ENCODE measurements around the gene RNF220.

Gene RNF220

DNA sequence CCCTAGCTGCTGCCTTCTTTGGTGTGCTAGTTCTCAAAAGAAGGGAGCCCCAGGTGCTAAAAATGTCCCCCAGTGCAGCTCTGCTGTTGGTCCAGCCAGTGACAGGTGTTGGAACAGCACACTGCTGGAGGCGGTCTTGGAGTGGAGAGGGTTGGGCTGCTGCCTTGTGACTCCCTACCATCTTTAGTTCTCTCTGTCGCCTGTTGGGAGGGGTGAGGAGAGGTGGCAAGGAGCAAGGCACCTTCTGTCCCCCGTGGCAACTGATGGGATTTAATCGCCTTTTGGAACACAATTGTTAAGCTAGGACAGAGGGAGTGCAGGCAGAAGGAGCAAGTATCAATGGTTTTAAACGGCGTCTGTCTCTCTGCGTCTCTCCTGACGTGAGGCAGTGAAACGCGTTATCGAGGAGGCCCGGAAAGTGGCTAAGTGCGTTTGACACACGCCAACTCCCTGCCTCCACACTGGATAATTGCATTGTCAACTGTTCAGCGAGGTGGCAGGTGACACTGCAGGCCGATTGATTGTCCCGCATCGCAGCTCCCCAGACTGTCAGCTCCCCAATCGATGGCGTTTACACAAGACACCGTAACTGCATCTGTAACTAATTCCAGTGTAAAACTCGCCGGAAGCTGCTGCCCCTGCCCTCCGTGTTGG, 235.3 kb downstream of the RNF220 start:
- ATAC-seq, result no peak
- TF ChIP-seq, protein P1, sequence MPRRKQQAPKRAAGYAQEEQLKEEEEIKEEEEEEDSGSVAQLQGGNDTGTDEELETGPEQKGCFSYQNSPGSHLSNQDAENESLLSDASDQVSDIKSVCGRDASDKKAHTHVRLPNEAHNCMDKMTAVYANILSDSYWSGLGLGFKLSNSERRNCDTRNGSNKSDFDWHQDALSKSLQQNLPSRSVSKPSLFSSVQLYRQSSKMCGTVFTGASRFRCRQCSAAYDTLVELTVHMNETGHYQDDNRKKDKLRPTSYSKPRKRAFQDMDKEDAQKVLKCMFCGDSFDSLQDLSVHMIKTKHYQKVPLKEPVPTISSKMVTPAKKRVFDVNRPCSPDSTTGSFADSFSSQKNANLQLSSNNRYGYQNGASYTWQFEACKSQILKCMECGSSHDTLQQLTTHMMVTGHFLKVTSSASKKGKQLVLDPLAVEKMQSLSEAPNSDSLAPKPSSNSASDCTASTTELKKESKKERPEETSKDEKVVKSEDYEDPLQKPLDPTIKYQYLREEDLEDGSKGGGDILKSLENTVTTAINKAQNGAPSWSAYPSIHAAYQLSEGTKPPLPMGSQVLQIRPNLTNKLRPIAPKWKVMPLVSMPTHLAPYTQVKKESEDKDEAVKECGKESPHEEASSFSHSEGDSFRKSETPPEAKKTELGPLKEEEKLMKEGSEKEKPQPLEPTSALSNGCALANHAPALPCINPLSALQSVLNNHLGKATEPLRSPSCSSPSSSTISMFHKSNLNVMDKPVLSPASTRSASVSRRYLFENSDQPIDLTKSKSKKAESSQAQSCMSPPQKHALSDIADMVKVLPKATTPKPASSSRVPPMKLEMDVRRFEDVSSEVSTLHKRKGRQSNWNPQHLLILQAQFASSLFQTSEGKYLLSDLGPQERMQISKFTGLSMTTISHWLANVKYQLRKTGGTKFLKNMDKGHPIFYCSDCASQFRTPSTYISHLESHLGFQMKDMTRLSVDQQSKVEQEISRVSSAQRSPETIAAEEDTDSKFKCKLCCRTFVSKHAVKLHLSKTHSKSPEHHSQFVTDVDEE (CRISPR knock-in tag; IDR thresholded peaks at IDR 0.05), result no peak

DNA sequence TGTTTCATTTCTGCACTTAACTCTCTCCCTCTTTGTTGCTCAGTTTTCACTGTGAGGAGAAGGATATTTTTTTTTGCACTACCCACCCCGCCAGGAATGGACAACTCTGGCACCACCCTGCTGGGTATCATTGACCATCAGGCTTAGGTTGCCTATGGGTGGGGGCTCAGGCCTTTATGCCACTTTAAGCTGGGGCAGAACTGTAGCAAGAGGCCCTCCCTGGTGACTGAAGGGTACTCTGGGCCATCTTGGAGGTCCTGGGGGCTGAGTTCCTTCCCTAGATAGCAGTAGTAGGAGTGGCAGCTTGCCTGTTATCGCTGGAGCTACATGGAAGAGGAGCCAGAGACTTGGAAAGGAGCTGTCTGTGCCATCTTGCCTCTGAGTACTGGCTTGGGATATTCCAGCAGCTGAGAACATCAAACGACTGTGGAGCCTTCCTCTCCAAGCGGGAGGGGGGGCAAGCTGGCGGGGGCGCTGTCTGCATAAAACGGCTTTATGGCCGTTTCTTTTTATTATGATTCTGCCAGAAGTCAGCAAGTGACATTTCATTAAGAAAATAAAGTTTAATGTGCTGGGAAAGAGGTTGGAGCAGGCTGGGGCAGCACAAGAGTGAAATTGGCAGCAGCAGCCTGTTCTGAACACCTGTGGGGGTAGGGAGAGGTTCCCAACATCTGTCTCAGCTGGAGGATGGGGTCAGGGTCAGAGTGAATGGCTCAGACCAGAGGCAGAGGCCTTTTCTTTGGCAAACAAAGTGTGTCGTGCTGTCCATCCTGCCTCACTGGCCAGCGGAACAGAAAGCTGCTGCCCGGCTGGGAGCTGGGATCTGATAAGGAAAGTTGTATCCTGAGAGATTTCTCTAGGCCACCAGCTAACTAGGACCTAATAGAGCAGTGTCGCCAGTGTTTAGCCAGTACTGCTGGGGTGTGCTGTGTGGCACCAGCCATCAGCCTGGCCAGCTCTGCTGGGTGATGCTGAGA, 236.4 kb downstream of the RNF220 start:
- no peak for TF ChIP-seq OSR1 (CRISPR knock-in tag; IDR thresholded peaks at IDR 0.05)
- TF ChIP-seq, protein P1 (CRISPR knock-in tag; IDR thresholded peaks at IDR 0.05), result no peak
- TF ChIP-seq ZNF8 (CRISPR knock-in tag; IDR thresholded peaks at IDR 0.05), result no peak
- TF ChIP-seq, protein P2, sequence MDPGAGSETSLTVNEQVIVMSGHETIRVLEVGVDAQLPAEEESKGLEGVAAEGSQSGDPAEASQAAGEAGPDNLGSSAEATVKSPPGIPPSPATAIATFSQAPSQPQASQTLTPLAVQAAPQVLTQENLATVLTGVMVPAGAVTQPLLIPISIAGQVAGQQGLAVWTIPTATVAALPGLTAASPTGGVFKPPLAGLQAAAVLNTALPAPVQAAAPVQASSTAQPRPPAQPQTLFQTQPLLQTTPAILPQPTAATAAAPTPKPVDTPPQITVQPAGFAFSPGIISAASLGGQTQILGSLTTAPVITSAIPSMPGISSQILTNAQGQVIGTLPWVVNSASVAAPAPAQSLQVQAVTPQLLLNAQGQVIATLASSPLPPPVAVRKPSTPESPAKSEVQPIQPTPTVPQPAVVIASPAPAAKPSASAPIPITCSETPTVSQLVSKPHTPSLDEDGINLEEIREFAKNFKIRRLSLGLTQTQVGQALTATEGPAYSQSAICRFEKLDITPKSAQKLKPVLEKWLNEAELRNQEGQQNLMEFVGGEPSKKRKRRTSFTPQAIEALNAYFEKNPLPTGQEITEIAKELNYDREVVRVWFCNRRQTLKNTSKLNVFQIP (CRISPR knock-in tag; IDR thresholded peaks at IDR 0.05; ENCODE audit: borderline replicate concordance, low read depth), result no peak
- TF ChIP-seq ZC3H10 (CRISPR knock-in tag; IDR thresholded peaks at IDR 0.05), result no peak
- TF ChIP-seq, protein P3, sequence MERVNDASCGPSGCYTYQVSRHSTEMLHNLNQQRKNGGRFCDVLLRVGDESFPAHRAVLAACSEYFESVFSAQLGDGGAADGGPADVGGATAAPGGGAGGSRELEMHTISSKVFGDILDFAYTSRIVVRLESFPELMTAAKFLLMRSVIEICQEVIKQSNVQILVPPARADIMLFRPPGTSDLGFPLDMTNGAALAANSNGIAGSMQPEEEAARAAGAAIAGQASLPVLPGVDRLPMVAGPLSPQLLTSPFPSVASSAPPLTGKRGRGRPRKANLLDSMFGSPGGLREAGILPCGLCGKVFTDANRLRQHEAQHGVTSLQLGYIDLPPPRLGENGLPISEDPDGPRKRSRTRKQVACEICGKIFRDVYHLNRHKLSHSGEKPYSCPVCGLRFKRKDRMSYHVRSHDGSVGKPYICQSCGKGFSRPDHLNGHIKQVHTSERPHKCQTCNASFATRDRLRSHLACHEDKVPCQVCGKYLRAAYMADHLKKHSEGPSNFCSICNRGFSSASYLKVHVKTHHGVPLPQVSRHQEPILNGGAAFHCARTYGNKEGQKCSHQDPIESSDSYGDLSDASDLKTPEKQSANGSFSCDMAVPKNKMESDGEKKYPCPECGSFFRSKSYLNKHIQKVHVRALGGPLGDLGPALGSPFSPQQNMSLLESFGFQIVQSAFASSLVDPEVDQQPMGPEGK (CRISPR knock-in tag; IDR thresholded peaks at IDR 0.05; ENCODE audit: borderline replicate concordance), result no peak
- TF ChIP-seq RARB (CRISPR knock-in tag; IDR thresholded peaks at IDR 0.05), result no peak
- TF ChIP-seq ZFP3 (CRISPR knock-in tag; IDR thresholded peaks at IDR 0.05), result no peak
- TF ChIP-seq SNAI2 (CRISPR knock-in tag; IDR thresholded peaks at IDR 0.05), result no peak
- TF ChIP-seq, protein P4, sequence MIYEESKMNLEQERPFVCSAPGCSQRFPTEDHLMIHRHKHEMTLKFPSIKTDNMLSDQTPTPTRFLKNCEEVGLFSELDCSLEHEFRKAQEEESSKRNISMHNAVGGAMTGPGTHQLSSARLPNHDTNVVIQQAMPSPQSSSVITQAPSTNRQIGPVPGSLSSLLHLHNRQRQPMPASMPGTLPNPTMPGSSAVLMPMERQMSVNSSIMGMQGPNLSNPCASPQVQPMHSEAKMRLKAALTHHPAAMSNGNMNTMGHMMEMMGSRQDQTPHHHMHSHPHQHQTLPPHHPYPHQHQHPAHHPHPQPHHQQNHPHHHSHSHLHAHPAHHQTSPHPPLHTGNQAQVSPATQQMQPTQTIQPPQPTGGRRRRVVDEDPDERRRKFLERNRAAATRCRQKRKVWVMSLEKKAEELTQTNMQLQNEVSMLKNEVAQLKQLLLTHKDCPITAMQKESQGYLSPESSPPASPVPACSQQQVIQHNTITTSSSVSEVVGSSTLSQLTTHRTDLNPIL (CRISPR knock-in tag; IDR thresholded peaks at IDR 0.05; ENCODE audit: low read depth), result no peak
- no peak for TF ChIP-seq ISL1 (CRISPR knock-in tag; IDR thresholded peaks at IDR 0.05)
- no peak for TF ChIP-seq TCF4 (CRISPR knock-in tag; IDR thresholded peaks at IDR 0.05; ENCODE audit: borderline replicate concordance)
- TF ChIP-seq ZNF565 (CRISPR knock-in tag; conservative IDR thresholded peaks at IDR 0.05; ENCODE audit: low read depth), result no peak
- TF ChIP-seq, protein P5, sequence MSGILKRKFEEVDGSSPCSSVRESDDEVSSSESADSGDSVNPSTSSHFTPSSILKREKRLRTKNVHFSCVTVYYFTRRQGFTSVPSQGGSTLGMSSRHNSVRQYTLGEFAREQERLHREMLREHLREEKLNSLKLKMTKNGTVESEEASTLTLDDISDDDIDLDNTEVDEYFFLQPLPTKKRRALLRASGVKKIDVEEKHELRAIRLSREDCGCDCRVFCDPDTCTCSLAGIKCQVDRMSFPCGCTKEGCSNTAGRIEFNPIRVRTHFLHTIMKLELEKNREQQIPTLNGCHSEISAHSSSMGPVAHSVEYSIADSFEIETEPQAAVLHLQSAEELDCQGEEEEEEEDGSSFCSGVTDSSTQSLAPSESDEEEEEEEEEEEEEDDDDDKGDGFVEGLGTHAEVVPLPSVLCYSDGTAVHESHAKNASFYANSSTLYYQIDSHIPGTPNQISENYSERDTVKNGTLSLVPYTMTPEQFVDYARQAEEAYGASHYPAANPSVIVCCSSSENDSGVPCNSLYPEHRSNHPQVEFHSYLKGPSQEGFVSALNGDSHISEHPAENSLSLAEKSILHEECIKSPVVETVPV (CRISPR knock-in tag; IDR thresholded peaks at IDR 0.05), result no peak
- no peak for TF ChIP-seq TOX (CRISPR knock-in tag; IDR thresholded peaks at IDR 0.05; ENCODE audit: borderline replicate concordance)
- TF ChIP-seq PPARA (CRISPR knock-in tag; IDR thresholded peaks at IDR 0.05; ENCODE audit: borderline replicate concordance), result no peak
- no peak for TF ChIP-seq ARNTL (CRISPR knock-in tag; IDR thresholded peaks at IDR 0.05; ENCODE audit: borderline replicate concordance, low read depth)
- TF ChIP-seq GLIS3 (CRISPR knock-in tag; IDR thresholded peaks at IDR 0.05), result no peak
- no peak for TF ChIP-seq ESRRG (CRISPR knock-in tag; IDR thresholded peaks at IDR 0.05)
- ATAC-seq, result peak; percentile 13; the same call in 1 of the 3 replicates

All from SK-N-SH treated with all-trans-retinoic acid at 6 μM for 48 hours (cell line).